DLD1 (cell line): ENCODE results near the gene MADD.

Source experiments
- in situ Hi-C: cut with HindIII; loops from 2 replicates; pipeline ENCODE4 v1.10.0; 2017; ENCODE audit warnings: low sequenced_read_pairs

The MADD gene

DNA sequence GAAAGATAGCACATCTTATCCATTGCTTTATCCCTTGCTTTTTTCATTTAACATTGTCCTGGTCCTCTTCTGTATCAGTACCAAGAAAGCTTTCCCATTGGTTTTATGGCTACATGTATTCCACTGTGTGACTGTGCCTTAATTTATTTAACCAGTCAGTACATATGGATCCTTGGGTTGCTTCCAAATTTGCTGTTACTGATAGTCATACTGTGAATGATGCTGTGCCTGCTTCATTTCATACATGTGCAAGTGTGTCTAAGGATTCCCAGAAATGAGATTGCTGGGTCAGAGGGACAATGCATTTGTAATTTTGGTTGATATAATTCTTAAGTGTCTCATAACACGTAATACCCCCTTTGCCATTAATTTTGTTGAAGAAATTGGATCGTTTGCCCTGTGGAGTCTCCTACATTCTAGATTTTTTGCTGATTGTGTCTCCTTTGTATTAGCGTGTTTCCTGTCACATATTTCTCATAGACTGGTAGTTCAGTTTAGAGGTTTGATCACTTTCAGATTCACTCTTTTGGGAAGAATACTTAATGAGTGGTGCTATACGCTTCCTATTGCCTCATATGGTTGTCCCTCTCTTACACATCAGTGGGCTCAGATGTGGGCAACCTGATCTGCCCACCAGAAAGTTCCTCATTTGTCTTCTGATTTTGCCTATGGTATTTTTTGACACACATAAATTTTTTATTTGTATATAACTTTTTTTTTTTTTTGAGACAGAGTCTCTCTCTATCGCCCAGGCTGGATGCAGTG is 47.3 kb downstream of the MADD start:
- in situ Hi-C loops: no loop called here

DNA sequence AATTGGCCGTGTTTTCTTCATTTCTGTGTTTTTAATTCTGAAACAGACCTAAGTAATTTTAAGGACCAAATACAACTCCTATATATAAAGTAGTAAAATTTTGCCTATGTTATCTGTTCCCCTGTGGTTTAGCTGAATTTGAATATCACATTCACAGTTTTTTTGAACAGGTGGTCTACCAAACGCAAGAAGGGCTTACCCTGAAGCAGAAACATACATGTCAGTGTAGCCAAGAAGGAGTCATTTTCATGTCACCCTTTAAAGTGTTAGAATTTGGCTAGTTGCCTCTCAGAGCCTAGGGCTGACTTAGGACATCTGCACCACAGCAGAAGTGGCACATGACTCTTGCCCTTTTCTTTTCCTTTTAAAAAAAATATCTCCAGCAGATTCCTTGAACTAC is 48.2 kb downstream of the MADD start:
- in situ Hi-C loops: no loop called here

- in situ Hi-C loops: no loop called here
Observed at GRCh38 chr11:47324520-47324919, 54.6 kb downstream of the MADD start.

DNA sequence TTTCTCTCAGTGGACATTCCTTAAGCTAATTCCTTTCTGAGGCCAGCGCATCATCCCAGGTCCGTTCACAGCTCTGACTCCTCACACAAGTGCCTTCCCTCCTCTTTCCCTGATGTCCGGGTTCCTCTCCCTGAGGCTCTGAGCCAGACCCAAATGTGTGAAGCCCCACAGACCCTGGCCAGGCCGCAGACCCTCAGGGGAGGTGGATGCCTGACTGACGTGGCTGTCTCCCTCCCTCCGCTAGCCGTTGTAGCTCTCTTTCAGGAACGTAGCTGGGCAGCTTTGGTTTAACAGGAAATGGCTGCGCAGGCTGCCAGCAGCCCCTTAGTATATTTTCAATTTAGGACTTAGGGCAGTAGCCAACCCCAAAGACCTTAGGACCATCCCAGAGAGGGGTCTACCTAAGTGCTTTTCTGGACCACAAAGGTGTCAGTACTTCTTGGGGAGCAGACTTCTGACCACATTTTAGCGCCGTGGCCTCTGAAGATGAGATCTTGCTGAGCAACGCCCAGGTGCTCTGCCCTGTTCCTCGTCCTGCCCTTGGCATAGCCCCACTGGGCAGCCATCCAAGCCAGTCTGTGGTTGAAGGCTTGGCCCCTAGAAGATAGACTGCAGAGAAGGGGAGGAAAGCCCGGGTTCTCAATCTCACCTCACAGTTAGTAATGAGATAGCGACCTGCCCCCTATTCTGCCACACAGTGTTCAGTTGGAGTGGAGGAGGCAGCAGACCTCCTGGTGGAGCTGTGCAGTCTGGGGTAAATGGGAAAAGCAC is 55.5 kb downstream of the MADD start:
- in situ Hi-C loops: no loop called here

- in situ Hi-C loops: no loop called here
Observed at GRCh38 chr11:47326198-47326597, 56.3 kb downstream of the MADD start.

DNA sequence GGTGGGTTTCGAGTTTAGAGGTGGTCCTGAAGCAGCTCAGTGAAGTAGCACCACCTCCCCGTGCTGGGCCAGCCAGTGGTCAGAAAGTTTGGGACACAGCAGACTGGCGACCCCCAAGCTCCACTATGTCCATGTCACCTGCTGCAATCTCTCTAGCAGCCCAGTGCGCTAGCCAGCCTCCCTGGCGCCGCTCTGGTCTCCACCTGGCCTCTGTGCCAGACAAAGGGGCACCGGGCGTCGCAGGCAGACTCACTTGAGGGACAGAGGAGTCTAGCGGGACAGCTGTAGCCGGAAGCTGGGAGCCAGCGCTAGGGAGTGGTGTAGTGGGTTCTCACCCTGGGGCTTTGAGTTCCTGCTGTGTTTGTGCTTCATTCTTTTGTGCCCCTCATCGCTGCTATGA is 57.1 kb downstream of the MADD start:
- in situ Hi-C loops: no loop called here

- in situ Hi-C loops: no loop called here
Observed at GRCh38 chr11:47327949-47328348, 58.0 kb downstream of the MADD start.

- in situ Hi-C loops: no loop called here
Observed at GRCh38 chr11:47328449-47329390, 58.8 kb downstream of the MADD start.

DNA sequence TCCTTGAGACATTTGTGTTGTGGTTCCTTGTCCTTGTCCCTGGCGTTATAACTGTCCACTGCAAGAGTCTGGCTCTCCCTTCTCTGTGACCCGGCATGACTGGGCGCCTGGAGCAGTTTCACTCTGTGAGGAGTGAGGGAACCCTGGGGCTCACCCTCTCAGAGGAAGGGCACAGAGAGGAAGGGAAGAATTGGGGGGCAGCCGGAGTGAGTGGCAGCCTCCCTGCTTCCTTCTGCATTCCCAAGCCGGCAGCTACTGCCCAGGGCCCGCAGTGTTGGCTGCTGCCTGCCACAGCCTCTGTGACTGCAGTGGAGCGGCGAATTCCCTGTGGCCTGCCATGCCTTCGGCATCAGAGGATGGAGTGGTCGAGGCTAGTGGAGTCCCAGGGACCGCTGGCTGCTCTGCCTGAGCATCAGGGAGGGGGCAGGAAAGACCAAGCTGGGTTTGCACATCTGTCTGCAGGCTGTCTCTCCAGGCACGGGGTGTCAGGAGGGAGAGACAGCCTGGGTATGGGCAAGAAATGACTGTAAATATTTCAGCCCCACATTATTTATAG is 59.6 kb downstream of the MADD start:
- in situ Hi-C loops: no loop called here

DNA sequence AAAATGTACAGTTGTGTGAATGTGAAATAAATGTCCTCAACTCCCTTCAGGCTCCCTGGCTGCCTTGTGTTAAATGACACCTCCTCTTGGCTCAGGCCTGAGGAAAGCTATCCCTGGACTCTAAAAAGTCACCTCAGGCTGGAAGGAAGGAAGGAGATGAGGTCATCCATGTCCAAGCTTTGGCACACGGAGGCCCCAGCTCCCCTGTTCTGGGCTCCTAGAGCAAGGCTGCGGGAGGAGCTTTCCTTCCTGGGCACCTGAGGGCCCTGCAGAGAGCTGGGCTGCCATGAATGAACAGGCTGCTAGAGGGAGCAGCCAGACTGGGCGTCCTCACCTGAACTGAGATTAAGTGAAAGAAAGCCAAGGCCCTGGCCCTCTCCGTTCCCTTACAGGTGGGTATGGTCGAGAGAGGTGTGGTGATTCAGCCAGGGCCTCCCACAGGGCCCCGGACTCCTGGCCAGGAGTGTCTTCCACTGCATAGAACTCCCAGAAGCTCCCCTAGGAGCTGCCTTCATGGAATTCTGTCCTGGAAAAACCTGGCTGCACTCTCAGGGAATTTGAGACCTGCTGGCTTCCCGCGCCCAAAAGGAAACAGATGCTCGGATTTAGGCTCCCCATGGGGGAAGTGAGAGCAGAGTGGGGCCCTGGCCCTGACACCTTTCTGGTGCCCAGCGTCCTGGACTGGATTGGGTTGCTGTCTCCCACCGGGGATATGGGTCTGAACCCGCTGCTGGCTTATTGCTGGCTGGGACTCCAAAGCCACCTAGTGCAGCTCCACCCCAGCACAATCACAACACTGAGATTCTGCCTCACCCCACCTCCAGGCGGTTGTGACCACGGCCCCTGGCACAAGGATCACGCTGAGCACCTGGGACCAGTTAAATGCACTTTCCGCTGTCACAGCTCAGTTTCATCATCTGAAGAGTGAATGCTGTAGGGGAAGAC is 60.3 kb downstream of the MADD start:
- in situ Hi-C loops: loop anchor here (5.0 kb wide), 2 partner anchors 48 to 98 kb away; no protein-coding TSS in a partner anchor

DNA sequence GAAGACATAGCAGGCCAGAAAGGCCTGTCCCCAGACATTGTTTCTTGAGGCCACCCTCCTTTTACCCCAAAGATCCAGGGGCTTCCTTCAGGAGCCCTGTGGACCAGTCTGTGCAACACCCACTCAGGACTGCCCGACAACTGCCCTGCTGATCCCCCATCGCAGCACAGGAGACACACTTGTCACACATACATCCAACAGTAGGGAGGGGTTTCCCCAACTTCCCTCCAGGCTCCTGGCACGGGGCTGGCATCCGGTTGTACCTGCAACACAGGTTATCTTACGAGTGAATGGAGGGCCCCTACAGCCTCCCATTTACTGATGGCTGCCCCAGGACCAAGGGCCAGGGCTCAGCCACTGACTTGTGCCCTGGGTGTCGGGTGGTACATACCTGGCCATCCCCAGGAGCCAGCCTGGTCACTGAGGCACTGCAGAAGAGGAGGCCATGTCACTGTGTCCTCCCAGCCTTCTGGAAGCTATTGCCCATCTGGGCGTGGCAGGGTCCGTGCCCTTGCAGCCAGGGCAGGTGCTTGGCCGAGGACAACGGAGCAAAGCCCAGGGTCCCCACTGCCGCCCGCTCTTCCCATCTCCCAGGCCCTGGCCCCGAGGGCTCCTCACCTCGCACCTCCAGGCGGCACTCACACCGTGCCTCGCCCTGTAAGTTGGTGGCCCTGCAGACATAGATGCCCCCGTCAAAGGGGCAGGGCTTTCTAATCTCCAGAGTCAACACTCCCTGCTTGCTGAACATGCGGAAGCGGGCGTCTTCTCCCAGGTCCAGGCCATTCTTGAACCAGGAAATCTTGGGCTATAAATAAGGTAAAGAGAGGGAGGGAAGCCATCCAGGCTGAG is 61.7 kb downstream of the MADD start:
- in situ Hi-C loops: loop anchor here (5.0 kb wide), 2 partner anchors 49 to 99 kb away; no protein-coding TSS in a partner anchor

DNA sequence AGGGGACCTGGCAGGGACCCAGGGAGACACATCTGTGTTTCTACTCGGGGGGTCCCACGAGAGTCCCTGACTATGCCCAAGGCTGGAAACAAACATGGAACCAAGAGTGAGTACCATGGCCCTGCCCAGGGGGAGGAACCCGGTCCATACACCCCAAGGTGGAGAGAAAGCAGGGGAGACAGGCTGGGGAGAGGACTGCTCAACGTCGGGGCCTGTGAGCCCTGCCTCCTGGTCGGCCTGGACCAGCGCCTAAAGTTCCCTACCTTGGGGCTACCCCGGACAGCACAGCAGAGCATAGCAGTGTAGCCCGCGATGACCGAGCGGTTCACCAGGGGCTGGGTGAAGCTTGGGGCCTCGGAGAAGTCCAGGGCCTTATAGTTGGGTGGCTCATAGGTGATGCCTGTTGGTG is 62.4 kb downstream of the MADD start:
- in situ Hi-C loops: loop anchor here (5.0 kb wide), 2 partner anchors 50 to 100 kb away; no protein-coding TSS in a partner anchor

DNA sequence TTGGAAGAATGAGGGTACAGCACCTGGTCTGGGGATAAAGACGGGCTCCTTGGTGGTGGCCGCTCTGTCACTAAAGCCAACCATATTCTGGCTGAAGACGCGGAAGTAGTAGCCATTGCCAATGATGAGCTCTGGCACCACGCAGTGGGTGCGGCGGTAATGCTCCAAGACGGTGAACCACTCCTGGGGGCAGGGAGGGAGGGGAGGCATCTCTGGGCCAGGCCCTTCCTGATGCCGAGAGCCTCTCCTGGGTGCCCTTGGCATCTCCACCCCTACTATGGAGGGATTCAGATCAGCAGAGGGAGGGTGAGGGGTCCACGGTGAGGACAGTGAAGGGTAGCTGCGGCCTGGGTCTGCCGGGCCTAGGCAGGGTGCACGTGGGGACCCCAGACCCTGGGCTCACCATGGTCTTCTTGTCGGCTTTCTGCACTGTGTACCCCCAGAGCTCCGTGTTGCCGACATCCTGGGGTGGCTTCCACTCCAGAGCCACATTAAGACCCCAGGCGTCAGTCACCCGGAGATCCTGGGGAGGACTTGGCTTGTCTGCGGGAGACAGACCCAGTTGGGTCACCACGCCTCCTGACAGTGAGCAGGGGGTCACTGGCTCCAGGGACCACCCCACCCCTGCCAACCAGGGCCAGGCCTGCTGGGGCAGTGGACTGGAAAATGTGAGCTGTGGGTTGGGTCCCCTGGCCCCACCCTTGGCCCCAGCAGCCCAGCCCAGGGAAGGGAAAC is 63.0 kb downstream of the MADD start:
- in situ Hi-C loops: loop anchor here (5.0 kb wide), 2 partner anchors 51 to 101 kb away; no protein-coding TSS in a partner anchor

- in situ Hi-C loops: loop anchor here (5.0 kb wide), 2 partner anchors 51 to 101 kb away; no protein-coding TSS in a partner anchor
Observed at GRCh38 chr11:47333526-47333845, 63.6 kb downstream of the MADD start.

GRCh38 chr11:47333886-47334443 is 64.0 kb downstream of the MADD start:
- in situ Hi-C loops: loop anchor here (5.0 kb wide), 2 partner anchors 52 to 102 kb away; no protein-coding TSS in a partner anchor

DNA sequence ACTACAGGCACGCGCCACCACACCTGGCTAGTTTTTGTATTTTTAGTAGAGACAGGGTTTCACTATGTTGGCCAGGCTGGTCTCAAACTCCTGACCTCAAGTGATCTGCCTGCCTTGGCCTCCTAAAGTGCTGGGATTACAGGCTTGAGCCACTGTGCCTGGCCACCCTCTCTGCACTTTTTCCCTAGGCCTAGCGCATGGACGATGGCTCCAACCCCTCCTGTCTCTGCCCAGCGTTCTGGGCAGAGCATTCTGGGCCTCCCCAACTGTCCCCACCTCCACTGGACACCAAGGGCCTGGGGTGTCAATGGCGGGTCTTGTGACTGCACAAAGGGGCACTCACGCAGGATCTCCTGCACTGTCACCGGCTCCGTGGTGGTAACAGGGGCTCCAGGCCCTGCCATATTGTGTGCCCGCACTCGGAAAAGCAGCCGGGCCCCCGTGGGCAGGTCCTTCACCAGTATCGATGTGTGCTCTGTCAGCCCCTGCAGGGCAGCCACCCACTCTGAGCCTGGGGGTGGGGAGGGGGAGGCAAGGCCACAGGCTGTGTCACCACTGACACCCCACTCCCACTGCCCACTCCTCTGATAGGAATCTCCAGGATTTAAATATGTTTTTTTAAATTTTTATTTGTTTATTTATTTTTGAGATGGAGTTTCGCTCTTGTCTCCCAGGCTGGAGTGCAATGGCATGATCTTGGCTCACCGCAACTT is 64.9 kb downstream of the MADD start:
- in situ Hi-C loops: loop anchor here (5.0 kb wide), 2 partner anchors 53 to 103 kb away; no protein-coding TSS in a partner anchor

- in situ Hi-C loops: no loop called here
Observed at GRCh38 chr11:47335733-47336132, 65.8 kb downstream of the MADD start.
